ENCODE results near the gene SLC6A6. TPM values are rescaled to one million over a fixed set of nuclear protein-coding genes. Genes with fewer than 3 reads are reported as not detected.

Gene SLC6A6
- total and polyA plus RNA-seq, 10 of the 15 experiments (the other 5 are each of a cell fraction or from before 2014, with no cell fraction given), result 5.6 to 47.0 (median 20.2) TPM

- WGBS (ENCODE audit: insufficient coverage, insufficient replicate concordance, low lambda C conversion rate, missing lambda C conversion rate), result 93% methylated on average over 21 of the region's 23 CpGs
- H3K36me3 ChIP-seq (ENCODE audit: control insufficient read depth in 2 of 2, insufficient read depth in 2 of 2, low read length in 1 of 2), result peaks cover 4 to 6% of the 10 kb centered on the region in 2 experiments; a peak in 3 of 4 replicates
- no peaks in the 10 kb centered on the region for H3K79me2 ChIP-seq (ENCODE audit: control insufficient read depth, insufficient read depth, low read length)
- in situ Hi-C loops (cut with MboI), result no loop called here
- ChIA-PET SMC1A (ENCODE audit: uncharacterized antibody, unreplicated experiment) (interaction anchor here (1.0 to 2.9 kb wide), 7 partner anchors 8 to 570 kb away, joined by 3 to 26 read pairs (median 5); no protein-coding TSS in a partner anchor), POLR2A (interaction anchor here (0.7 kb wide), 1 partner anchor 275 kb away, joined by 11 read pairs; no protein-coding TSS in a partner anchor), RAD21 (ENCODE audit: unreplicated experiment) (interaction anchor here (0.9 to 2.9 kb wide), 6 partner anchors 10 to 570 kb away, joined by 4 to 26 read pairs (median 8); partner anchors contain the start of gene SLC6A6), CTCF (interaction anchor here (0.7 to 3.5 kb wide), 9 partner anchors 8 to 965 kb away, joined by 3 to 46 read pairs (median 7); no protein-coding TSS in a partner anchor)
- no peaks in the 10 kb centered on the region for H3K27me3 ChIP-seq (replicated peaks in 1 of 2; ENCODE audit: control insufficient read depth in 2 of 2, insufficient read depth in 2 of 2, low read length in 1 of 2)
- intact Hi-C loops (cut with micrococcal nuclease; ENCODE audit: unreplicated experiment), result loop anchor here (5.0 kb wide), 1 partner anchor 569 kb away; no protein-coding TSS in a partner anchor
- H3K27ac ChIP-seq (ENCODE audit: control insufficient read depth, insufficient read depth), result no peak overlapping the region
- H3K4me1 ChIP-seq (ENCODE audit: control insufficient read depth, insufficient read depth, low read length), result no peaks in the 10 kb centered on the region
- no peak overlapping the region for H3K4me3 ChIP-seq
- no peak for ATAC-seq
- FAIRE-seq, result no peak
- H2AFZ ChIP-seq (ENCODE audit: control insufficient read depth, low read depth, low read length), result no peak overlapping the region
- no TSS peak for BruUV-seq (replicated peaks)
- TF ChIP-seq PAX5 (IDR thresholded peaks at IDR 0.05; ENCODE audit: borderline replicate concordance, low read depth, low read length) (no peak), SUPT20H (IDR thresholded peaks at IDR 0.05; ENCODE audit: borderline replicate concordance, control insufficient read depth, low read depth, low read length) (no peak), SMARCA5 (IDR thresholded peaks at IDR 0.05) (no peak), CHD4 (IDR thresholded peaks at IDR 0.05) (no peak)
- H3K9ac ChIP-seq (ENCODE audit: control insufficient read depth, insufficient read depth, low read length), result no peak overlapping the region
- no peaks in the 10 kb centered on the region for H3K9me3 ChIP-seq (replicated peaks; ENCODE audit: control insufficient read depth, insufficient read depth, low read length)
- H3K4me2 ChIP-seq (ENCODE audit: control insufficient read depth, insufficient read depth), result no peak overlapping the region
- no peaks in the 10 kb centered on the region for H4K20me1 ChIP-seq (ENCODE audit: control insufficient read depth, insufficient read depth)
- no peak for DNase-seq (ENCODE audit: low read depth, low spot score)
Measured at GRCh38 chr3:14466179-14466903, 63.9 kb downstream of the SLC6A6 start.

Measured in GM12878 (cell line).